Ammon's horn (tissue), 1 donor: ENCODE data around the gene TSSK6.
A peak's percentile ranks its signal among the peaks of the same experiment; 100 is the strongest.
"Not testable (repeated sequence)": the region's sequence is repeated elsewhere in the genome, so short reads cannot be mapped to it uniquely, and the experiment has no call there.

ENCODE experiments used
- DNase-seq: peaks from one replicate; pipeline ENCODE4 v3.0.0-alpha.2; 2016; ENCODE audit warnings: low spot score

The TSSK6 gene

GRCh38 chr19:19487950-19488874 is 27.1 kb downstream of the TSSK6 start:
- DNase-seq: no peak

GRCh38 chr19:19487077-19487949 is 28.0 kb downstream of the TSSK6 start:
- DNase-seq: no peak

DNA sequence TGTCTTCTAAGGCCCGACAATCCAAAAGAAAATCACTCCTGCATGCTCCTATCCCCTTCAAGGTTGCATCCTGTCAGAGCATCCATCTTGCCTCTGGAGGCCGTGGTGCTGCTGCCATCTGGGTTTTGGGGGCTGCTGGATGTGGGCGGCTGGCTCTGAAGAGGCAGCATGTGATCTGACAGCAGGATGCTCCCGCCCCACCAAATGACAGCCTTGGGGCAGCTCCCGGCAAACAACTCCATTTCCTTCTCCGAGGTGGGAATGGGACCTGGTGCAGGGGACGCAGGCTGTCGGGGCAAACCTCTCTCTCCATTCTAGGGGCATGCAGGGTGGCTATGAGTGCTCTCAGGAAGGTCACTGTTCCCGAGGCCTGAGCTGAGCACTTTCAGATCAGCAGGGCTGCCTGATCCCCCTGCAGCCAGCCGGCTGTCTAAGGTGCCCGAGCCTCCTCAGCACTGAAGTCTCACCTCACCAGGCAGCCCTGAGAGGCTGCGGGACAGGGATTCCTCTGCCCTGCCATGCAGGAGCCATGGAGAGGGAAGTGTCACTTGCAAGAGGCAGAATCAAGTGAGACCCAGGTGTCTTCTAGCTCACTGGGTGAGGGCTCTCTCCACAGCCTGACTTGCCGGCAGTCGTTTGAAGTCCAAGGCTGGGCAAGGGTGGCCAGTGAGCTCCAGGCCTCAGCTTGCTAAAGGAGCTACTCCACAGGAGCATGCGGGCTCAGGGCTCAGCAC is 28.8 kb downstream of the TSSK6 start:
- peak; percentile 58 for DNase-seq

DNA sequence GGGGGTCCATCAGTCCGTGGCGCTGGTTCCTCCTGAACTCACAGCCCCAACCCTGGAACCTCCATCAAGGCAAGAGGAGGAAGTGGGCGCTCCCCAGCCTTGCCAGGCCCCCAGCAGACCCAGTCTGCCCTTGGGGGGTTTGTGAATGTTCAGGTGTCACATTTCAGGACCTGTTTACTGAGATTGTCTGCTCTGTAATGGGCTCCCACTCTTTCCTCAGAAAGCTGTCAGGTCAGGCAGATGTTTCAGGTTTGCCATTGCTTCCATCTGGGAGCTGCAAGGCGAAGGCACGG is 29.4 kb downstream of the TSSK6 start:
- no peak for DNase-seq

DNA sequence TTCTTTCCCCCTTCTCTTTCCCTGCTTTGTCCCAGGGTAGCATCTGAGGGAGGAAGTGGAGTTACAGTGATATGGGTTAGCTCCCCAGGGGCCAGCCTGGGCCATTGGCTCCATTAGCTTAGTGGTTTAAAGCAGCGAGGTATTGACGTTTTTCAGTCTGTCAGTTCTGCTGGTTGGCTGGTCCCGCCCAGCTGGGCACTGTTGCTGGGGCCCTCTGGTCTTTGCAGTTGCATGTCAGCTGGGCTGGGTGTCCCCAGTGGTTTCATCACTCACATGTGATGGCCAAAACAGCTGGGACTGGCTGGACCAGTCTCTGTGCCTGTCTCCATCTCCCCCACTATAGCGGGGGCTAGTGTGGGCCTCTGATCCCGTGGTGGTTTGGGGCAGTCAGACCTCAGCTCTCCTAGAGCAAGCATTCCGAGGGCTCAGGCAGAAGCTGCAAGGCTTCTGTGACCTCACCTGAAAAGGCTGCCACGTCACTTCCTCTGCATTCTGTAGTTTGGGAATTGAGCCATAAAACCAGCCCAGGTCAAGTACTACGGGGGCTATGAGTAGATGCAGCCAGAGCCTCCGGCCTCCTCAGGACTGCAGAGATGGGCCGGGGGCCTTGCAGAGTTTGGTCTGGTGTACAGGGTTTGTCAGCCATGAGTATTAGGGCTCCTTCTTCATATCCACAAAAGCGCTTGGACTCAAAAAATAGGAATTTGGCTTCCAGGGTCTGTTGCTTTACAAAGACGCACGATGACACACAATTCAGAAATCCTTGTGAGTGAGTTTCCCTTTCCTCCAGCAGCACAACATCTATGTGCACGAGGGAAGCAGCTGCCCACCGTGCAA is 30.0 kb downstream of the TSSK6 start:
- no peak for DNase-seq

GRCh38 chr19:19482809-19483596 is 32.3 kb downstream of the TSSK6 start:
- no peak for DNase-seq

- DNase-seq: no peak
Measured at GRCh38 chr19:19480688-19481087, 34.7 kb downstream of the TSSK6 start.

- DNase-seq: no peak
Measured at GRCh38 chr19:19477705-19478383, 37.5 kb downstream of the TSSK6 start.

DNA sequence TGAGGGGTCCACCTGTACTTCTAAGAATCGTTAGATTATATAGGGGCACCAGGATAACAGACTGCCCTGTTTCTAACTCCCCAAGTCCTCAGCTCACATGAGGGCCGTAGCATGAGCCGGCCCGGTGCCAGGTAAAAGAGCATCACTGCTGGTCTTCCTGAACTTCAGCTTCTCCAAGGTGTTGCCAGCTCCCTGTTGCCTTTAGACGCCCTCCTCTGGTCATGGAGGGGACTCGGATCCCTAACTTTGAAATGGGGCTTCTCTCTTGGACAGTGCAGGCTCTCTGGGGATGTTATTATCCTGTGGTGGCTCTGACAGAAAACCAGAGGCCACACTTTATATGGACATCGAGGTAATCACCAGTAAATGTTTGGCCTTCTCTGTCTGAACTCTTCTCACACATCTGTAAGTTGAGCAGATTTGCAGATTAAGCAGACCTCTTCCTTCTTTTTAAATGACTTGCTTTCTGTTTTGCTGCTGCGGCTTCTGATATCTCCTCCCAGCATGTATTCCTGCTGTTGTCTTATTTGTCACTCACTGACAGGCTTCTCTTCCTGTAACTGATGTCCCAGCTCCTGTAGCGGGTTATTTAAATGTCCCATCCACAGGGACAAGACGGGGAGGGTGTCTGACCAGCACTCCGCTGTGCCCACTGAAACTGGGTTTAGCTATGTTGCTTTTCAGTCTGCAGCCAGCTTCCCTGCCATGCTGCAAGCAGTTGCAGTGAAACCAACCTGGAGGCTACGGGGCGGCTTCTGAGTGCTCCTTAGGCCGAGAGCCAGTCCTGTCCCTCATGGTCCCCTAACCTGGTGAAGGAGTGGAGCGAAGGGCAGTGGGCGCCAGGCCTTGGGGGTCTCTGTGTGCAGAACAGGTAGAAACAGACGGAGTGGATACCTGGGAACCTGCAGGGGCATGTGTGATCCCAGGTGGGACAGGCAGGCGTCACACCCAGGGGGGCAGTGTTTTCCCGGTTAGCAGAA is 39.2 kb downstream of the TSSK6 start:
- DNase-seq: no peak

- no peak for DNase-seq
Measured at GRCh38 chr19:19475015-19475765, 40.2 kb downstream of the TSSK6 start.

DNA sequence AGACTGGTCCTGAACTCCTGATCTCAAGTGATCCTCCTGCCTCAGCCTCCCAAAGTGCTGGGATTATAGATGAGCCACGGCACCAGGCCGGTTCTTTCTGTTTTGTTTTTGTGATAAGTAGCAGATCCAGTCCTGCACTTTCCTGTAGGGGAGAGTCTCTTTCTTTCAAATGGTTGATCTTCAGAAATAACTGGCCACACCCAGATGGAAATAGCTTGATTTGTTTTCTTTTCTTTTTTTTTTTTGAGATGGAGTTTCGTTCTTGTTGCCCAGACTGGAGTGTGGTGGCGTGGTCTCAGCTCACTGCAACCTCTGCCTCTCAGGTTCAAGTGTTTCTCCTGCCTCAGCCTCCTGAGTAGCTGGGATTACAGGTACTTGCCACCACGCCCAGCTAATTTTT is 43.2 kb downstream of the TSSK6 start:
- not testable (repeated sequence) for DNase-seq

- DNase-seq: no peak
Measured at GRCh38 chr19:19471682-19472081, 43.7 kb downstream of the TSSK6 start.

- no peak for DNase-seq
Measured at GRCh38 chr19:19470579-19470978, 44.8 kb downstream of the TSSK6 start.

GRCh38 chr19:19468424-19469050 is 46.8 kb downstream of the TSSK6 start:
- no peak for DNase-seq

GRCh38 chr19:19466201-19466600 is 49.1 kb downstream of the TSSK6 start:
- DNase-seq: no peak

- DNase-seq: no peak
Measured at GRCh38 chr19:19465436-19466070, 49.8 kb downstream of the TSSK6 start.
